NCI-H1417 treated with DMSO at 0.1 percent for 48 hours (cell line): ENCODE data around the gene BOD1L1.
A peak's percentile ranks its signal among the peaks of the same experiment; 100 is the strongest.

ENCODE experiments used
- DNase-seq: peaks from one replicate; lab custom pipeline; 2025; lab: John Stamatoyannopoulos, UW

BOD1L1 gene

GRCh38 chr4:13627606-13628311 is at the start of gene BOD1L1:
Gene BOD1L1 (minus strand): TSS chr4:13627725. CDS start chr4:13627587, 138 bp downstream.
- DNase-seq: peak; percentile 65

DNA sequence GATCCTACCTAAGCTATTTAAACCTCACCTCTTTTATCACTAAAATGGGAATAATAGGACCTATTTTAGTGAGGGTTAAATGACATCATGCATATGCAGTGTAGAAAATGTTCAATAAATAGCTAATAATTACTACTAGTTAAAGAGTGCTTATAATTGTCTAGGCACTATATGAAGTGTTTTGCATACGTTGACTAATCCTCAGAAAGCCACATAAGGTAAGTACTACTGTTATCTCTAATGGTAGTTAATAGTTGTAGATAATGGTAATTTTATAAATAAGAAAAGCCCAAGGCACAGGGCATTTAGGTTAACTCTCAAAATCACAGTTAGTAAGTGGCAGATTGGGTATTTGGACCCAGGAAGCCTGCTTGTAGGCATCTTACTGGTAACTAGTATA is 47.4 kb upstream of the BOD1L1 start:
- DNase-seq: no peak

DNA sequence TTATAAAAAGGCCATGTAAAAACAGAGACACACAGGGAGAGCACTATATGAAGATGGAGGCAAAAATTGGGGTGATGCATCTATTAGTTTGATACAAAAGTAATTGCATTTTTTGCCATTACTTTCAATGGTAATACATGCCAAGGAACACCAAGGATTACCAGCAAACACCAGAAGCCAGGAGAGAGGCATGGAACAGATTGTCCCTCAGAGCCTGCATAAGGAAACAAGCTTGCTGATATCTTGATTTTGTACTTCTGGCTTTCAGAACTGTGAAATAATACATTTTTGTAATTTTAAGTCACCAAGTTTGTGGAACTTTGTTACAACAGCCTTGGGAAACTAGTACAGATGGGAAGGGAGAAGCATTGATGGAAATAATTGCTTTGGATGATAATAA is 45.6 kb upstream of the BOD1L1 start:
- DNase-seq: no peak

DNA sequence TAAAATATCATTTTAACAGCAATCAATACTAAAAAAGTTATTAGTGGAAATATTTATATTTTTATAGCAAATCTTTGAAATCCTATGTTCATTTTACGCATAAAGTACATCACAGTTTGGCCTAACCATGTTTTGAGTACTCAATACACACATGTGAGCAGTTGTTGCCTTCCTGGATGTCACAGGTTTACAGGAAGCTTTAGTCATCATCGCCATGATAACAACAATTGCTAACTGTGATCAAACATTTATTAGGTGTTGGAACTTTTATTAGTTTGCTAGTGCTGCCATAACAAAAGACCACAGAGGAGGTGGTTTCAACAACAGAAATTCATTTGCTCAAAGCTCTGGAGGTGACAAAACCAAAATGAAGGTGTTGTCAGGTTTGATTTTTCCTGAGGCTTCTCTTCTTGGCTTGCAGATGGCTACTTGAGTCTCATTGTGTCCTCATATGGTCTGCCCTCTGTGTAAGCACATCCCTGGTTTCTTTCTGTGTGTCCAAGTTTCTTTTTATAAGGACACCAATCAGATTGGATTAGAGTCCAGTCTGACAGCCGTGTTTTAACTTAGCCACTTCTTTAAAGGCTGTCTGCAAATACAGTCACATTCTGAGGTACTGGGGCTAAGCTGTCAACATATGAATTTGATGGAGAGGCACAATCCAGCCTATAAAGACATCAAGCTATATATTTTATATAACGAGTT is 43.1 kb upstream of the BOD1L1 start:
- no peak for DNase-seq

GRCh38 chr4:13665701-13666660 is 38.5 kb upstream of the BOD1L1 start:
- DNase-seq: no peak

DNA sequence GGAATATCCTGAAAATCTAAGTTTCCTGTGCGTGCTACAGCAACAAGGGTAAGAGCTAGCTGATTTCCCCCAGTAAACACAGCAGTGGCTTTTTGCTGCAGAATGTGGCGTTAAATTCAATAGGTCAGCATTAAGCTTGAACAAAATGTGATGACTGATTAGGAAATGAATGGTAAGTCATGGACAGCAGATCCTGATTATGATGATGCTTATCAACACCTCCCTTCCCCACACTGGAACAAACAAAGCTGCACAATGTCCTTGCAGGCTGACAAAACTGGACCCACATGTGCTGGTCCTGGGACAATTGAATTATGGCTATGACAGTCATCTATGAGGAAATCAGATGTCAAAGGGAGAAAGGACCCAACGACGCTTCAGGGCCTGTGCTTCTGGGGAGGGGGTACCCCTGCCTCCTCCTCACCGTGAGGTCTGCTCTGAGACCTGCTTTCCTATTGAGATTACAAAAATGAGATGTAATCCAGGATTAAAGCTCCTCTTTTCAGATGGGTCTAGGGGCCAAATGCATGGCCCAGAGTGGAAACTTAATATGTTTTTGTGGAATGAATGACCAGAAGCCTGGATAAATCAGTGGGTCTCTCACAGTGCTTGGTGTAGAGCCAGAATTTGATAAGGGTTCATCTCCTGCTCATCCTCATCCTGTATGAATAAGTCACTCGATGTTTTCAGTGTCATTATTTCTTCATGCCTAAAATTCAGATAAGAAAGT is 32.0 kb upstream of the BOD1L1 start:
- DNase-seq: no peak

- DNase-seq: peak; percentile 43
These were observed 29.3 kb upstream of the BOD1L1 start for GRCh38 chr4:13656569-13657405.

DNA sequence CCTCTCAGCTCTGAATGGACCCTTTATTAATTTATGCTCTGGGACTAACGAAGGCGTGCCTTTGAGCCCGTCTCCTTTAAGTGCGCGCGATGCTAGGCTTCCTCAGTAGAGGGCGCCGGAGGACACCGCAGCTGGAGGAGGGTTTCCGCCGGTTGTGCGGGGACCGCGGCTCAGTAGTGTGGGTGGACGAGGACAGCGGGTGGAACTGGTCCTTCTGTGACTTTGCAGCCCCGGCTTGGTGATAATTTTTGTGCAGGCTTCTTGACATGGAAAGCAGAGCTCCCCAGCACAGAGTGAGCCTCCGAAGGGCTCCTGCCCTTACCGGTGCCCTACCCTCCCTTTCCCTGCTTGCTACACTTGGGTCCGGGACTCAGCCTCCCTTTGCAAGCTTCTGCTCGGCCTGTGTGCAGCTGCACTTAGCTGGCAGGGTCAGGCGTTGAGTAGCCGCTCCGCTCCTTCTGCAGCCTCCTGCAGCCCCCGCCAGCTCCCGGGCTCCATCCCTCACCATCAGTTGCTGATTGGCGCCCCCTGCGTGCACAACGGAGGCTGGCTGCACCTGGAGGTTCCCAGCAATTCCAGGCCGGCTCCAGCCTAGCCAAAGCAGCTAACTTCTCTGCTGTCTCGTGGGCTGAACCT is 26.8 kb upstream of the BOD1L1 start:
- peak; percentile 36 for DNase-seq

- no peak for DNase-seq
These were observed 26.2 kb upstream of the BOD1L1 start for GRCh38 chr4:13653766-13654161.

DNA sequence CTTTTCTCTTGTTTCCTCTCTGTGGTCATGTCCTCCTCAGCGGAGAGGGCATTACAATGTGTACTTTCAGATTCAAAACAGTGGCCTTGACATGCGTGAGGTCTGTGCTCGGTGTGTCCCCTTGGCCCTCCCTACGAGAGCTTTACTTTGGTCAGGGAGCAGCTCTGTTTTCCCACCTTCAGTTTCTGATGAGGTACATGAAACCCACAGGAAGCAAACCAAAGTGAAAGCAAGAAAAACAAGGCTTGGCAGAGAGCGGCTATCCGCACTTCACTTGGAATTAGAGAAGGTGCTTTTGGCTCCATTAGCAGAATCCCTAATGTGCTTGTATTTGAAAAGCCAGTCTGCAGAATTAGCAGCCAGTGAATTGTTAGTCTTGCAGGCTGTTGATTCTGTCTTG is 19.5 kb upstream of the BOD1L1 start:
- DNase-seq: no peak

DNA sequence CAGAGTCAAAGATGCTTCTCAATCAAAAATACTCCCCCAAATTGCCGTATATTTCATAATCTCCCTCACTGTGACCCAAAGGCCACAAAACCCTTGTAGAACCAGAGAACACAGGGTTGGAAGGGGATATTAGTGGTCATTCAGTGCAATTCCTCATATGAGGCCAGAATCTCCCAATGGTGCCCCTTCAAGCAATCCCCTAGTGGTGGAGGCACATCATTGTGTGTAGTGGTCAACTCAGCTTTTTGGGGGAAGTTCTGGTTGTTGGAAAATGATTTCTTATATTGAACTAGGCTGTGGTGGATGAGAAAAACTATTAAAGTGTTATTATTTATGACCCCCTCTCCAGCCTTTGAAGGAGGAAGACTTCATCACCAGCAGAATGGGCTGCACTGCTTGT is 17.6 kb upstream of the BOD1L1 start:
- no peak for DNase-seq

DNA sequence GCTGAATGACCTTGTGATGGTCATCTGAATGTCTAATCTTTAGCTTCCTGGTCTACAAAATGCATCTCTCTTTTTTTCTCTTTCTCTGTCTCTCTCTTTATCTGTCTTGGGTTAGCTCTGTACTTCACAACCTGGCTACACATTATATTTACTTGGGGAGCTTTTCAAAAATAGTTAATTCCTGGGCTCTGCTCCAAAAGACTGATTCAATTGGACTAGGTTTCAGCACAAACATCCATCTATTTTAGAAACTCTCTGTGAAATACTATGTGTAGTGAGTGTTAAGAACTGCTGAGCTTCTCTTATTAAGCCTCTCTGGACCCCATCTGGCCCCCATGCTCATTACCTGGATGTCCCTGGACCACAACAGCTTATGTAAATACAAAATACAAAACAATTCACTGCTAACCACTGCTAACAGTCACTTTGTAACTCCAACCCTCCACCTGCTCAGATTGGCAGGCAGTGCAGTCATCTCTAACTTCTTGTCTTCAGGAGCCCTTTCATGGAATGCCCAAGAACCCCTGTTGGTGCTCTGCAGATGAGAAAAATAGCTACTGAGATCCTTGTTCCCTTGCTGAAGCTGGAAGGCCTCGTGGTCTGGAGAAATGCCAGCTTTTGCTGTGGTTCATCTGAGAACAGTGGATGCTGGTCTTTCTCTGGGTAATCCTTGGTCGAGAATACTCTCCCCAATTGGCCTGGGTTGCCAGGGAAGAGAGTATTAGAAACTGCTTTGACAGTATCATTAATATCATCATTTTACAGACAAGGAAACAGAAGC is 14.8 kb upstream of the BOD1L1 start:
- no peak for DNase-seq

GRCh38 chr4:13641084-13641483 is 13.6 kb upstream of the BOD1L1 start:
- no peak for DNase-seq

DNA sequence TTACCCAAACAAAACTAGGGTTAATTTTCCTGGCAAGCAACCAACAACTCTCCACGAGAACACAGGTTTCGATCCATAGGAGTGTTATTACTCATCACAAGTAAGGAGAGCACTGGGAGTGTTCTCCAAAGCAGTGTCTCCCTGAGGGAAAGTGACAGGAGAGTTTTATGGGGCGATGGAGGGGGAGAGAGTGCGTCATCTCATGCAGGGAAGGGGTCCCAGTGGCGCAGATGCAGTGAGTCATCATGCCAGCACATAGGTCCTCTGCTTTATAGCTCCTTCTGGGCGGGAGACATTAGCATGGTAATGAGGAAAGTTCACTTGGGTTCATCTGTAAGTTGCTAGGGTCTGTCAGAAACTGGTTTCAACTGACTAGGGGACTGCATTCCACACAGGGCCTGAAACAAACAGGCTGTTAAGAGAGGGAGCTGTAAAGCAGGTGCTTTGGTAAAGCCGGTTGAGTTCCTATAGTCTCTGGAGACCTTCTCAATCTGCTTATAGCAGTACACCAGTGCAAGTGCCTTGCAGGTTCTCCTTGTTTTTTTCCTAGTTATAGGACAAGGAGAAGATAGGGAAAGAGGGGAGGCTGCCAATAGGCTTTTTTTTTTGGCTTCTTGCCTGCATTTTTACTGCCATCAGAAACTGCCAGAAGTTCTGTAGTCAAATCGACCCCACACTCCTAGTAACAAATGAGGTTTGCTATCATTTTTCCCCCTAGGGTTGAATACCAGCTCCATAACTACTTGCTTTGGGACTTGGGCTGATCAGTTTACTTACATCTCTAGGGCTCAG is 12.8 kb upstream of the BOD1L1 start:
- DNase-seq: no peak

GRCh38 chr4:13635286-13635799 is 7.8 kb upstream of the BOD1L1 start:
- no peak for DNase-seq

- no peak for DNase-seq
These were observed 6.1 kb upstream of the BOD1L1 start for GRCh38 chr4:13633671-13634070.

- DNase-seq: no peak
These were observed 333 bp downstream of the BOD1L1 start for GRCh38 chr4:13627178-13627605.

GRCh38 chr4:13626492-13627177 is 890 bp downstream of the BOD1L1 start:
- DNase-seq: no peak
